GM19035 (cell line): ENCODE measurements around the gene PCNA.

Experiments
- ATAC-seq: cut with Tn5 transposase; IDR thresholded peaks from one replicate; pipeline ENCODE4 v1.9.1; 2021; ENCODE audit not compliant: unreplicated experiment

The PCNA gene

GRCh38 chr20:5067877-5068645 is 51.7 kb downstream of the PCNA start:
- no peak for ATAC-seq

DNA sequence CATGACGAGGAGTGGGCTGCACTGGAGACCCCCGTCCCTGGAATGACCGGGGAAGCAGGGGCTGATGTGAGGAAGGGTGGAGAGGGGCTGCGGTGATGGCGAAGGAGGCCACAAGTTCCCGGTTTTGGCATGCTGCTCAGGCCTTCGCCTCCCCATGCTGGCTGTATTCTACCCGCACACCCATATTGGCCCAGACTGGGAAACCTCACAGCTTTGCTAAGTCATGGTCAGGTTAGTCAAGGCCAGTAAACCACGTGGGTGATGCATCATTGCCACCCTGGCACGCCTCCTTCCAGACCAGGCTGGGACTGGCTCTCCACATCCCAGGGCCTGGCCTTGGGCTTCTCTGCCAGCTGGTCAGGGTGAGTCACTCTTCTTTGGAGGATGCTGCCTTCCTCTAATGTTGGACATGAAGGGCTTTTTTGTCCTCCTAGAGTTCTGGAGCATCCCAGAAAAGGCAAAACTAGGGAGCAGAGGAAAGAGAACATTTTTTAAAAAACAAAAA is 53.8 kb downstream of the PCNA start:
- no peak for ATAC-seq

DNA sequence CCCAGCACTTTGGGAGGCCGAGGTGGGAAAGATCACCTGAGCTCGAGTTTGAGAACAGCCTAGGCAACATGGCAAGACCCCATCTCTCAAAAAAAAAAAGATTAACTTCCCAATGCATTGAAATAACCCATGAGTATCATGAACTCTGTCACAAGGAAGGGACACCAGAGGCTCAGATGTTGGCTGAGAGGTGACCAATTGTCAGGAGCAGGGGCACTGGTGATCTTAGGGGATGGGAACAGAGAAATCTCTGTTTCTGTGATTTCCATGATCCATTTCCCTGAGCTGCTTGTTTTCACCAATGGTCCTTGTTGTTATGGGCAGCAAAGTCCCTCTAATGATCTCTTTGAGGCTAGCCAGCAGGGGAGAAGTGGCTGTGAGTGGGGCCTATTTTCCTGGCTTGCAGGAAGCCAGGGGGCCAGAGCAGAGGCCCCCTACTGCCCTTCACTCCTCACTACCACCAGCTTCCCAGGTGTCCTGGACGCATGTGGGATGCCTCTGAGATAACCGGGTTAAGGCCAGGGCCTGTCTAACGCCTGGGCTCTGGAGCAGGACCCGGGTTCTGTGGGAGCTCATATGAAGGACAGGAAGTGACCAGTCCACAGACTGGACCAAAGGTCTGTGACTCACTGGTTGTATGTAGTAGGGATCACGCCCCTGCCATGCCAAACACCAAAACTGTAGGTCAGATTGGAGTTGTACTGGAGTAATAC is 54.4 kb downstream of the PCNA start:
- no peak for ATAC-seq
